Lung microvascular endothelial cell (primary cell): Measurements from ENCODE around the gene C11orf87. TPM values are rescaled to one million over a fixed set of nuclear protein-coding genes. Genes with fewer than 3 reads are reported as not detected.

Experiments
- DNase-seq, 2 donors: peaks; one replicate each; pipeline versions ENCODE4 v3.0.0 to v3.0.0-alpha.2; 2010; ENCODE audit warnings: low read depth in 2 of 2
- total RNA-seq: library from RNA; depleted of rRNA; stranded (reverse); fragments of >200 nt; gene quantifications from 2 replicates; pipeline ENCODE4 v1.2.1, GENCODE V29; 2014

Gene C11orf87
- not detected in 2 replicates for total RNA-seq

GRCh38 chr11:109421981-109422869 lies at the start of gene C11orf87:
C11orf87 (plus strand) TSS chr11:109422190; CDS start chr11:109423634, 1,444 bp downstream.
- no peak for DNase-seq

- no peak for DNase-seq
These were observed 48.0 kb upstream of the C11orf87 start for GRCh38 chr11:109374032-109374431.

GRCh38 chr11:109374441-109374840 lies 47.5 kb upstream of the C11orf87 start:
- DNase-seq: no peak

DNA sequence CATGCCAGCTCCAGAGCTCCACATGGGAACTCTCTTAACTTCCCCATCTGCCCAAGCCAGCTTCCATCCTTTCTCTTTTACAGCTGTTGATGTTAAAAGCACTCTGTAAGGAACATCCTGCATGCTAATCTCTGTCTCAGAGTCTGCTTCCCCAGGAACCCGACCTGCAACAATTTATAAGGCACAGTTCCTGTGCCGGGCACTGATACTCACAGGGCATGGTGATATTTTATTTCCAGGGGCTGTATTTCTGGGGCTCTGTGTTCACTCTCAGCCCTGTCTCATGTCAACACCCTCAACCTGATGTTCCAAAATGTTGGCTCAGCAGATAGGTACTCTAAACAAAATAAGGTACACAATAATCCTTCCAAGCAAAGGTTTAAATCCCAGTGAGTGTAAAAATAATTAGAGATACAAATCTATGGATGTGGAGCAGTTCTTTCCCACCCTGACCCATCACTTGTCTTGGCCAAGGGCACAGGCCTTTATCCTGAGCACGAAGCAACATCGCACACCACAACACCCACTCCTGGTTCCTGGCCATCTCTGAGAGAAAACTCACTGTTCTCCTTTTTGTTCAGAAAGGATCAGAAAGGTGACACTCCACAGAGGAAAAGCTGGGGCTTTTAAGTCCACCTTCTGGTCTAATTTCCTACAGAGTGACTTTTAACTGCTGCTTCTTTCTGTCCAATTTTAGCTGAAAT lies 44.8 kb upstream of the C11orf87 start:
- DNase-seq: no peak

- no peak for DNase-seq
These were observed 44.0 kb upstream of the C11orf87 start for GRCh38 chr11:109378034-109378433.

GRCh38 chr11:109383306-109383705 lies 38.7 kb upstream of the C11orf87 start:
- no peak for DNase-seq

DNA sequence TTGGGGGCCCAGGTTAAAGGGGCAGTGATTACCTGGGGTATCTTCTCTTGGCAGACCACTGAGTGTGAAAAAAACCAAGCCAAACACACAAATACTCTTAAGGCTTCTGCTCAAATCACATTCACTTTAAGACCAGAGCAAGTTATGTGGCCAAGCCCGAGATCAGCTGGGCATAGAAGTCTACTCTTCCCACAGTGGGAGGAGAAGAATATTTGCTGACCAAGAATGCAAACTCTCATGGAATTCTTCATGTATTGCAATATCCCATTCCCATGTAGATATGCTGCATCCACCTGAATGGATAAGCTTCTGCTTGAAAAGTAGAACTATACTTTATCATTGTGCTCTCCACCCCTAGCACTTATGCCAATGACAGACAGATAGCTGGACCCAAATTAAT lies 37.1 kb upstream of the C11orf87 start:
- no peak for DNase-seq

GRCh38 chr11:109388982-109389381 lies 33.0 kb upstream of the C11orf87 start:
- no peak for DNase-seq

GRCh38 chr11:109390752-109391151 lies 31.2 kb upstream of the C11orf87 start:
- no peak for DNase-seq

GRCh38 chr11:109401545-109401944 lies 20.4 kb upstream of the C11orf87 start:
- DNase-seq: no peak

DNA sequence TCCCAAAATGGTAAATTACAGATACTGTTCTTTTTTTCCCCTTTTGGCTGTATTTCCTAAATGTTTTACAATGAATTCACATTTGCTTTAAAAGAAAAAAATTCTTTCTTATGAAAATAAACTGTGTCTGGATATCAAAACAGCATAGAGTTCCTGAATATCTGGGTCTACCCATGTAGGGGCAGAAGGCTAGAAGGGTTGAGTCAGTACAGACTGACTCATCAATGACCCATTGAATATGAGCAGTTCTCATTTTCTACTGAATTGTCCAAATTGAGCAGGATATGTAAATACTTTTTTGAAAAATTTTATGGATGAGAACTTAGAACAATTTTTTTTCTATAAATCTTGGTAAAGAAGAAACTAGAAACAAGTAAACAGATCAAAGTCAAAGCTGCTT lies 16.3 kb upstream of the C11orf87 start:
- DNase-seq: peak in 1 of 2 donors; percentile 23

DNA sequence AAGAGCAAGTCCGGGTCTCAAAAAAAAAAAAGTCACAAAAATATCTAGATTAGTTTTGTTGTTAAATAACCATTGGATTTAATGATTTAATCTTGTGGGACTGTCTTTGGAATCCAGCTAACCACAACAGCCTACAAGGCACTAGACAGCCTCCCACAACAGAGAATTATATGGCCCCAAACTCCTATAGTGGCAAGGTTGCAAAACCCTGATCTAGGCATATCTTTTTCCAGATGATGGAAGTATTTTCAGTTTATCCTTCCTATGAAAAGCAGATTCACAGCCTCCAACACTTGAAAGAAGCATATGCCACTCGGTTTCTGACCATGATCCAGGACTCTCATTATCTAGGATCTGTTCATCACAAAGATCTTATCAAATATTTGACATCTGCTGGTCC lies 5.4 kb upstream of the C11orf87 start:
- DNase-seq: no peak

GRCh38 chr11:109422870-109423465 lies 978 bp downstream of the C11orf87 start:
- peak; percentile 4 to 8 for DNase-seq

DNA sequence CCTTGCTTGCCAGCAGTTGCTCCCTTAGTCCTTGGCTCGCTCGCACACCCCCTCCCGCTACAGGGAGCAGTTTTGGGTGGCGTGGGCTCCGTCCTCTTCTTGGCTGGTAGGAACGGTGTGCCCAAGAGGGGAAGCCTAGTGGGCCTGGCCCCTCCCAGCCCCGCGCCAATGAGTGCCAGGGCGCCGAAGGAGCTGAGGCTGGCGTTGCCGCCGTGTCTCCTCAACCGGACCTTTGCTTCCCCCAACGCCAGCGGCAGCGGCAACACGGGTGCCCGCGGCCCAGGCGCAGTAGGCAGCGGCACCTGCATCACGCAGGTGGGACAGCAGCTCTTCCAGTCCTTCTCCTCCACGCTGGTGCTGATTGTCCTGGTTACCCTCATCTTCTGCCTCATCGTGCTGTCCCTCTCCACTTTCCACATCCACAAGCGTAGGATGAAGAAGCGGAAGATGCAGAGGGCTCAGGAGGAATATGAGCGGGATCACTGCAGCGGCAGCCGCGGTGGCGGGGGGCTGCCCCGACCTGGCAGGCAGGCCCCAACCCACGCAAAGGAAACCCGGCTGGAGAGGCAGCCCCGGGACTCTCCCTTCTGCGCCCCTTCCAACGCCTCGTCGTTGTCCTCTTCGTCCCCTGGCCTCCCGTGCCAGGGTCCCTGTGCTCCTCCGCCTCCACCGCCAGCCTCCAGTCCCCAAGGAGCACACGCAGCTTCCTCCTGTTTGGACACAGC lies 1.6 kb downstream of the C11orf87 start:
- DNase-seq: no peak

DNA sequence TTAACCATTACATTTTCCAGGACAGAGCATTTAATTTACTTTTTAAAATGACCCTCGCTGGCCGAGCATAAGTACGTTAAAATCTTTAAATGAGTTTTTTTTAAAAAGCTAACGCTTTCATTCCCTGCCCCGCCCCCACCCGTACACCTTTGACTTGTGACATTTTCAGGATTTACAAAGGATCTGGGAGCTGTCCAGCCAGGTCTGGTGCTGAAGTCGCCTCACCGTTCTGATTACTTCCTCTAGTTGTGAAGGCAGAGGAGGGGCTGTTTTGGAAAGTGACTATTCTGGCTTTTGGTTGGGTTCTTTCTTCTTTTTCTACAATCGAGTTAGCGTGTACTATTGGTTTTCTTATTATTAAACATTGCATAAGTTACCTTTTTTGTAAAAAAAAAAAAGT lies 2.9 kb downstream of the C11orf87 start:
- DNase-seq: peak in 1 of 2 donors; percentile 15

- no peak for DNase-seq
These were observed 3.6 kb downstream of the C11orf87 start for GRCh38 chr11:109425554-109425953.

DNA sequence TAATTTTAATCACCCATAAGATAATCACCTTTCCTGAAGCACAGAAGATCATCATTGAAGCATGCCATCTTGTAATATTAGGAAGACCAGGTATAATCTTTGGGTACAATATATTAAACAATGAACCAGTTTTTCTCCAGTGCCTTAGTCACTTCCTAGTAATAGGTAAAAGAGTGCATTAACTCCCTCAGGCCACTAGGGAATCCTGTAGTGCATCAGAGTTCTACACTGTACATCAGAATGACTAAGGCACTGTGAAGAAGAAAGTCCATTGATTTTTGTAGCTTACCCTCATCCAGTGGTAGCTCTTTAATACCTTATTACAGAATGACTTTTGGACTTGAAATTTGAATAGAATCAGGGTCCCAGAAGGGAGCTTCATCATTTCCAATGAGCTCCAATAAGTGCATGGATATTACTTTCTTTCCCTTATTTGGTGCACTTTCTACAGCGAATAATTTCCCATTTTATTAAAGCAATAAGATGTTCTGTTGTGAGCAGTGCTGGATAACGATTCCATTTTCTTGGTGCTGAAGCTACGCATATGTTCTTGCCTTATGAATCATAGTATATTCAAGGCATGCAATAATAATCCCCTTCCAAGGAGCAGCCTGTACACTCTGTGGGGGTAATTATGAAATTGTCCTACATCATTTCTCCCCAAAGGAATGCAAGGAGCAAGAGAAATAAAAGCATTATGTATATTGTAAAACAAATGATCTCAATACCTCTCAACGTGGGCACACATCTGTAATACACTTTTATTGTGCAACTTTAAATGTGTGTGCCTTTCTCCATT lies 4.7 kb downstream of the C11orf87 start:
- no peak for DNase-seq

DNA sequence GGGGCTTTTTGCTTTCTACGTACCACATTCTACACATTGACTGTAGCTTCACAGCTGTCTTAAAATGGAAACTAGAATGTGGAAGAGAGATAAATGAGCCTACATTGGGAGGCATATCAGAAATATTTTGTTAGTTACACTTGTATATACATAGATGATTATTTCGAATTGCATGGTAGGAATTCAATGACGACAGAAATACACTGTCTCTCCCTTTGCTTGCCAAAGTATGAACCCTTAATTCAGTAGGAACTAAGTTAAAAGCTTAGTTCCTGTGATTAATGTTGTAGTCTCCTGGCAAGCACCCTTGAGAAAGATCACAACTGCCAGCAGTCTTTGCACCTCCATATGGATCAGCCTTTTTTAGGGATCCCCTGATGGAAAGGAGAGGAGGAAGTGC lies 10.1 kb downstream of the C11orf87 start:
- DNase-seq: no peak

DNA sequence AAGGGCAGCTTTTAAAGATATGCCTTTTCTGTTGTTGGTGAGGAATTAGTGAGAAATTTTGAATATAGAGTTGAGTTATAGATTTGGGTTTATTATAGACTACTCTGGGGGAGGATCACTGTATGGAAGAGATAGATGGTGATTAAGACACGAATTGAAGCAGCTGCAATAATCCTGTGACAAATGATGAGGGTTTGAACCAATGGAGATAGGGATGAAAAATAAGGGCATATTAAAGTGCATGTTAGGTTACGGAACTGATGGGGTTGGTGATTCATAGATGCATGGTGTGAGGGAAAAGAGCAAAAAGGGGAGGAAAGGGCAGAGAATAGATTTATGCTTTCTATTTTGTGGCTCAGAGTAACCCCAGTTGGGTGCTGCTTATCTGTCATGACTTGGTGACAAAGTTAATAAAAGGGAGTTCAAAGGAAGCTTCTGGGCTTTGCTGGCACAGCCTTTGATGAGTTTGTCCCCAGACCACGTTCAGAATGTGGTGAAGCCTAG lies 11.8 kb downstream of the C11orf87 start:
- DNase-seq: no peak

DNA sequence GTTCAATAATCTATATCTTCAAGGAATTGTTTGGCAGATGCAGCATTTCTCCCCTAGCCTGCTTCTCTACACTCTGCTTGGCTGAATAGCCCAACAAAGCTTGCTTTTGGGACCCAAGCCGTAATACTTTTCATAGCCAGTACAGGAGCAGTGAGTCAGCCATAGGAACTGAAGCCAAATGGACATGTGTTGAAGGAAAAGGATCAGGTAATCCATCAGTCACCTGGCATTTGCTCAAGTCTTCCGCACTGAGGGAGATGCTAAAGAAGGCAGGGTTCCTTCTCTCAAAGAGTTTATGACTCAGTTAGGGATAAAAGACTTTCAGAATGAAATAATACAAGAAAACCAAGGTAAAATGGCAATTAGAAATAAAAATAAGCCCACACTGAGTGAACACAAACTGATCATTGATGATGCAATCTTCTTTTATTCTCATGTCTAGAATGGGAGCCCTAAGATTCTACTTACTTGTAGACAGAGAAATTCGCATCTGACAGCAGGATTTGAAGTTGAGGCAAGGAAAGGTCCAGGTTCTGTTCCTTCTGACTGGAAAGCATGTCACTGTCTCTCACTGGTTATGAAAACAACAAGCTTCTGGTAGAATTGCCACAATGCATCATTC lies 13.2 kb downstream of the C11orf87 start:
- DNase-seq: no peak
